CD4-positive, alpha-beta T cell (primary cell): Measurements from ENCODE around the gene ADAMTSL1. TPM values are rescaled to one million over a fixed set of nuclear protein-coding genes. Genes with fewer than 3 reads are reported as not detected.

Source experiments
- ATAC-seq: fragments of 200-7000 bp; cut with Tn5 transposase; one replicate; pipeline ENCODE4 v1.10.0; 2022; ENCODE audit warnings: mild to moderate bottlenecking; ENCODE audit not compliant: poor library complexity
- CTCF ChIA-PET: fragments of 350-600 bp; sonication (Branson Sonifier 250); formaldehyde crosslinking; loops from one replicate; lab custom pipeline; 2021; ENCODE audit warnings: antibody characterized with exemption, inconsistent platforms; lab: Charles Lee
- POLR2A ChIA-PET: fragments of 350-600 bp; sonication (Branson Sonifier 250); formaldehyde crosslinking; loops from one replicate; lab custom pipeline; 2021; ENCODE audit warnings: antibody characterized with exemption, inconsistent platforms; lab: Charles Lee
- DNase-seq, 14 experiments: peaks; one replicate each; pipeline ENCODE4 v3.0.0-alpha.2; 2013 to 2020; ENCODE audit warnings: mixed read lengths in 2 of 14
- H3K27ac ChIP-seq, 2 donors: one replicate each; pipeline versions ENCODE4 v1.5.1 to v1.7.0; 2013; ENCODE audit warnings: low read length in 2 of 2, low read depth in 1 of 2, mild to moderate bottlenecking in 1 of 2
- H3K27me3 ChIP-seq, 2 experiments: 1 replicate in 1 of 2; 2 replicates in 1 of 2; pipeline versions ENCODE4 v1.6.1 to v1.7.0; 2013; ENCODE audit warnings: low read length in 2 of 2, control low read depth in 1 of 2, mild to moderate bottlenecking in 1 of 2, moderate library complexity in 1 of 2; ENCODE audit not compliant: insufficient read depth in 2 of 2, control insufficient read depth in 1 of 2
- H3K36me3 ChIP-seq: one replicate; pipeline ENCODE4 v1.6.1; 2013; ENCODE audit warnings: low read length, control low read depth; ENCODE audit not compliant: insufficient read depth
- H3K4me1 ChIP-seq: one replicate; pipeline ENCODE4 v1.6.1; 2013; ENCODE audit warnings: low read length, control low read depth; ENCODE audit not compliant: insufficient read depth
- H3K4me3 ChIP-seq: one replicate; pipeline ENCODE4 v1.5.1; 2013; ENCODE audit warnings: mild to moderate bottlenecking, low read length, moderate library complexity
- H3K9me3 ChIP-seq, 2 experiments: 1 replicate in 1 of 2; 2 replicates in 1 of 2; pipeline versions ENCODE4 v1.6.1 to v1.7.0; 2013; ENCODE audit warnings: low read length in 2 of 2, mild to moderate bottlenecking in 2 of 2, control low read depth in 1 of 2, moderate library complexity in 1 of 2; ENCODE audit not compliant: control insufficient read depth in 1 of 2, insufficient read depth in 1 of 2
- H3K27ac Mint-ChIP-seq: one replicate; pipeline ENCODE4 v1.8.0; 2020; ENCODE audit warnings: mixed read lengths
- H3K27me3 Mint-ChIP-seq: one replicate; pipeline ENCODE4 v1.8.0; 2021; ENCODE audit warnings: mixed read lengths
- H3K36me3 Mint-ChIP-seq: one replicate; pipeline ENCODE4 v1.8.0; 2021; ENCODE audit warnings: low read depth, mixed read lengths
- H3K4me1 Mint-ChIP-seq: one replicate; pipeline ENCODE4 v1.8.0; 2021; ENCODE audit warnings: low read depth, mixed read lengths
- H3K4me3 Mint-ChIP-seq: one replicate; pipeline ENCODE4 v1.8.0; 2020; ENCODE audit warnings: mild to moderate bottlenecking, mixed read lengths
- H3K9me3 Mint-ChIP-seq: one replicate; pipeline ENCODE4 v1.8.0; 2020; ENCODE audit warnings: mixed read lengths
- CTCF ChIP-seq: fragments of 200-600 bp; IDR thresholded peaks from one replicate; pipeline ENCODE4 v1.8.0; 2022; ENCODE audit warnings: antibody characterized with exemption, mild to moderate bottlenecking
- intact Hi-C, 2 experiments: fragments of 100-400 bp; cut with DNase I in 1 of 2; cut with micrococcal nuclease in 1 of 2; formaldehyde crosslinking; loops; one replicate each; pipeline versions ENCODE4 v1.15.1 to v1.9.0; 2023 to 2025; cut with DNase I, micrococcal nuclease
- total RNA-seq, 174 experiments: library from RNA in 2 of 174; stranded (reverse) in 2 of 174; gene quantifications; one replicate each; pipeline ENCODE4 v1.2.3 and lab custom pipeline; 2021 to 2026

Gene ADAMTSL1
- total RNA-seq, 2 experiments from 2014 or later = not detected

- DNase-seq = no peak
- H3K27me3 Mint-ChIP-seq = no peaks in the 10 kb centered on the region
- H3K4me3 Mint-ChIP-seq = no peak overlapping the region
- ChIA-PET POLR2A (no interaction called here), CTCF (no interaction called here)
- Histone ChIP-seq H3K27me3 (no peaks in the 10 kb centered on the region), H3K36me3 (no peaks in the 10 kb centered on the region), H3K4me1 (no peaks in the 10 kb centered on the region), H3K9me3 (no peaks in the 10 kb centered on the region), H3K27ac (no peak overlapping the region), H3K4me3 (no peak overlapping the region)
- H3K27ac Mint-ChIP-seq = no peak overlapping the region
- no peaks in the 10 kb centered on the region for H3K4me1 Mint-ChIP-seq
- TF ChIP-seq CTCF = no peak
- intact Hi-C loops = no loop called here
- no peaks in the 10 kb centered on the region for H3K36me3 Mint-ChIP-seq
- H3K9me3 Mint-ChIP-seq = no peaks in the 10 kb centered on the region
- ATAC-seq = no peak
These were observed 244.4 kb downstream of the ADAMTSL1 start for GRCh38 chr9:18718393-18718792.

GRCh38 chr9:18718932-18719331 is 245.0 kb downstream of the ADAMTSL1 start:
- Histone ChIP-seq H3K9me3 (no peaks in the 10 kb centered on the region), H3K4me3 (no peak overlapping the region), H3K4me1 (no peaks in the 10 kb centered on the region), H3K27me3 (no peaks in the 10 kb centered on the region), H3K27ac (no peak overlapping the region), H3K36me3 (no peaks in the 10 kb centered on the region)
- no peak for TF ChIP-seq CTCF
- intact Hi-C loops = no loop called here
- Mint-ChIP-seq H3K4me3 (no peak overlapping the region), H3K27me3 (no peaks in the 10 kb centered on the region), H3K36me3 (no peaks in the 10 kb centered on the region), H3K4me1 (no peaks in the 10 kb centered on the region), H3K9me3 (no peaks in the 10 kb centered on the region), H3K27ac (no peak overlapping the region)
- ATAC-seq = no peak
- ChIA-PET POLR2A (no interaction called here), CTCF (no interaction called here)
- DNase-seq = no peak

DNA sequence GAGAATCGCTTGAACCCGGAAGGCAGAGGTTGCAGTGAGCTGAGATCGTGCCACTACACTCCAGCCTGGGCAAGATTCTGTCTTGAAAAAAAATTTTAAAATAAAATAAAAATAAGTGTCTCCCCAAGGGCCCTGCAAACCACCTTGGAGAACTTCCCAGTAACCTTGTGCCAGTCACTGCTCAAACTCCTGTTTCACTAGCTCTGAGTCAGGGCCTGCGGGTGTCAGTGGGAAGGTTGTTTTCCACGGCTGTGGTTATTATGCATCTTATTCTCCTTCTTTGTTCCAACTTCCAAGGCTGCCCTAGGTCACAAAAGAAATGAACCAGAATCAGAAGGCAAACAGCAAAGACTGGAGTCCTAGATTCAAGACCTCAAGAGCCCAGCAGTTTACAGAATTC is 246.7 kb downstream of the ADAMTSL1 start:
- no peaks in the 10 kb centered on the region for H3K9me3 Mint-ChIP-seq
- no peaks in the 10 kb centered on the region for H3K36me3 ChIP-seq
- ChIA-PET CTCF (no interaction called here), POLR2A (no interaction called here)
- H3K36me3 Mint-ChIP-seq = no peaks in the 10 kb centered on the region
- H3K4me1 Mint-ChIP-seq = no peaks in the 10 kb centered on the region
- intact Hi-C loops = no loop called here
- DNase-seq (no peak), ATAC-seq (no peak)
- no peak for TF ChIP-seq CTCF
- H3K27me3 ChIP-seq = no peaks in the 10 kb centered on the region
- H3K9me3 ChIP-seq = no peaks in the 10 kb centered on the region
- no peaks in the 10 kb centered on the region for H3K4me1 ChIP-seq
- H3K4me3 Mint-ChIP-seq = no peak overlapping the region
- no peak overlapping the region for H3K27ac Mint-ChIP-seq
- H3K4me3 ChIP-seq = no peak overlapping the region
- no peak overlapping the region for H3K27ac ChIP-seq
- H3K27me3 Mint-ChIP-seq = no peaks in the 10 kb centered on the region
